Calu3 (cell line): ENCODE measurements around the gene FRS2. TPM values are rescaled to one million over a fixed set of nuclear protein-coding genes. Genes with fewer than 3 reads are reported as not detected.

Experiments
- BruUV-seq: library from RNA; stranded (reverse); fragments of 400-500 nt; replicated peaks from 2 replicates; lab custom pipeline; 2021; lab: Mats Ljungman, UMichigan
- CTCF ChIA-PET: fragments of 300-600 bp; sonication (Branson Sonifier 250); formaldehyde crosslinking; loops from one replicate; lab custom pipeline; 2022; ENCODE audit warnings: antibody characterized with exemption; lab: Charles Lee
- DNase-seq: peaks from one replicate; pipeline ENCODE4 v3.0.0; 2022
- H3K27ac Mint-ChIP-seq: one replicate; pipeline ENCODE4 v1.8.0; 2022; ENCODE audit warnings: mixed read lengths; ENCODE audit not compliant: unreplicated experiment
- H3K27me3 Mint-ChIP-seq: one replicate; pipeline ENCODE4 v1.8.0; 2022; ENCODE audit warnings: mixed read lengths; ENCODE audit not compliant: unreplicated experiment
- H3K36me3 Mint-ChIP-seq: one replicate; pipeline ENCODE4 v1.8.0; 2022; ENCODE audit warnings: mild to moderate bottlenecking, moderate library complexity, mixed read lengths; ENCODE audit not compliant: insufficient read depth, unreplicated experiment
- H3K4me1 Mint-ChIP-seq: one replicate; pipeline ENCODE4 v1.8.0; 2022; ENCODE audit warnings: mild to moderate bottlenecking, low read depth, mixed read lengths; ENCODE audit not compliant: unreplicated experiment
- H3K4me3 Mint-ChIP-seq: one replicate; pipeline ENCODE4 v1.8.0; 2022; ENCODE audit warnings: mild to moderate bottlenecking, low read depth, moderate library complexity, mixed read lengths; ENCODE audit not compliant: unreplicated experiment
- H3K9me3 Mint-ChIP-seq: one replicate; pipeline ENCODE4 v1.8.0; 2022; ENCODE audit warnings: low read depth, mixed read lengths; ENCODE audit not compliant: unreplicated experiment
- intact Hi-C: fragments of 100-400 bp; cut with micrococcal nuclease; formaldehyde crosslinking; loops from one replicate; pipeline ENCODE4 v1.10.0; 2022; ENCODE audit not compliant: unreplicated experiment
- total RNA-seq: library from RNA; stranded (reverse); gene quantifications from 2 replicates; pipeline ENCODE4 v1.2.3, GENCODE V29; 2022
- TF ChIP-seq, protein P1 (sequence below): fragments of 200-600 bp; IDR thresholded peaks from one replicate; pipeline ENCODE4 v1.8.0; 2022; ENCODE audit warnings: antibody characterized with exemption; ENCODE audit not compliant: unreplicated experiment

The FRS2 gene
- total RNA-seq, 1 experiment from 2014 or later: 27.5 TPM

DNA sequence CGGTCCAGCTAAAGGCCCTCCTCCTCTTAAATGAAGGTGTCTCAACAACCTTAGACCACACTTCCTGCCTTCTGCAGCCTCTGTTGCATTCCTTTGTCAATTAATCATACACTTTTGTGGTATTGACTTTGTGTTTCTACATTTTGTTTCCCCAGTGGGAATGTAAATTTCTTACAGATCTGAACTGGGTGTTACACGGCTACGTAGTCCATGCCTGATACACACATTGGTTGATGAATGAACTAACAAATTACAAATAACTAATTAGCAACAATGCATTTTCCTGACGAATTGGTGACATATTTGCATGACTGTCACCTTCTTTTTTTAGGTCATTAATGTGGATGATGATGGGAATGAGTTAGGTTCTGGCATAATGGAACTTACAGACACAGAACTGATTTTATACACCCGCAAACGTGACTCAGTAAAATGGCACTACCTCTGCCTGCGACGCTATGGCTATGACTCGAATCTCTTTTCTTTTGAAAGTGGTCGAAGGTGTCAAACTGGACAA is 99.9 kb downstream of the FRS2 start:
- Mint-ChIP-seq H3K36me3 (peaks cover 21% of the 10 kb centered on the region), H3K27me3 (no peaks in the 10 kb centered on the region), H3K4me1 (peaks cover 14% of the 10 kb centered on the region), H3K9me3 (no peaks in the 10 kb centered on the region), H3K4me3 (no peak overlapping the region), H3K27ac (no peak overlapping the region)
- TF ChIP-seq, protein P1, sequence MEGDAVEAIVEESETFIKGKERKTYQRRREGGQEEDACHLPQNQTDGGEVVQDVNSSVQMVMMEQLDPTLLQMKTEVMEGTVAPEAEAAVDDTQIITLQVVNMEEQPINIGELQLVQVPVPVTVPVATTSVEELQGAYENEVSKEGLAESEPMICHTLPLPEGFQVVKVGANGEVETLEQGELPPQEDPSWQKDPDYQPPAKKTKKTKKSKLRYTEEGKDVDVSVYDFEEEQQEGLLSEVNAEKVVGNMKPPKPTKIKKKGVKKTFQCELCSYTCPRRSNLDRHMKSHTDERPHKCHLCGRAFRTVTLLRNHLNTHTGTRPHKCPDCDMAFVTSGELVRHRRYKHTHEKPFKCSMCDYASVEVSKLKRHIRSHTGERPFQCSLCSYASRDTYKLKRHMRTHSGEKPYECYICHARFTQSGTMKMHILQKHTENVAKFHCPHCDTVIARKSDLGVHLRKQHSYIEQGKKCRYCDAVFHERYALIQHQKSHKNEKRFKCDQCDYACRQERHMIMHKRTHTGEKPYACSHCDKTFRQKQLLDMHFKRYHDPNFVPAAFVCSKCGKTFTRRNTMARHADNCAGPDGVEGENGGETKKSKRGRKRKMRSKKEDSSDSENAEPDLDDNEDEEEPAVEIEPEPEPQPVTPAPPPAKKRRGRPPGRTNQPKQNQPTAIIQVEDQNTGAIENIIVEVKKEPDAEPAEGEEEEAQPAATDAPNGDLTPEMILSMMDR: no peak
- intact Hi-C loops: loop anchor here (1.0 to 2.0 kb wide), 4 partner anchors 155 to 279 kb away; no protein-coding TSS in a partner anchor
- no TSS peak for BruUV-seq
- no peak for DNase-seq
- CTCF ChIA-PET: interaction anchor here (0.9 to 2.2 kb wide), 7 partner anchors 15 to 279 kb away, joined by 3 to 13 read pairs (median 4); partner anchors contain the start of genes CCT2 and FRS2

DNA sequence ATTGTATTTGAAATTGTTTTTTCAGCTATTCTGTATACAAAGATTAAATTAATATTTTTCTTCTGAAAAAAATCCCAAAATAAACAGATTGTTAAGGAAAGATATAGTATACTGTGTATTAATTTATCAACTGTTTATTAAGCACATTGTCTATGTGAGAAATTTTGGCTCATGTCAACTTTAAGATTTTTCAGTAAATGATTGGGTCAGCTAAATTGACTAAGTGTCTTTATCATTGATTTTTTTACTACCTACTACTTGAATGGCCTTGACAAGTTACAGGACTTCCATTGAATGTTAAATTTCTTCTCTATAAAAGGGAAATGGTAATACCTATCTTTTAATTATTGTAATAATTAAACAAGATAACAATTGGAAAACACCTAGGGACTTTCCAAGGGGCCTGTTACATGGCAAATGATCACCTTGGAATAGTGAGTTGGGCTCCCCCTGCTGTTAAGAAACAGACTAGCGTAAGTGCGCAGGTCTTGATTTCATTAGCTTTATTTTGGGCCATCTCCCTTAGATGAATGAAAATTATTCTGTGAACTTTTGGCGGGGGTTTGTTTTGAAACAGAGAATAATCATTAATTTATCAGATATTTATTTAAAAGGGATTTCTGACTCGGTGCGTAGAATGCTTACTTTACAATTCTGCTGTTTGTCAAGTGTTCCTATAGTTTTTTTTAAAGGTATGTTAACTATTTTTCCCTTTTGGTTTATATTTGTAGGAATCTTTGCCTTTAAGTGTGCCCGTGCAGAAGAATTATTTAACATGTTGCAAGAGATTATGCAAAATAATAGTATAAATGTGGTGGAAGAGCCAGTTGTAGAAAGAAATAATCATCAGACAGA is 100.6 kb downstream of the FRS2 start:
- CTCF ChIA-PET: interaction anchor here (0.5 to 2.2 kb wide), 12 partner anchors 8 to 280 kb away, joined by 3 to 13 read pairs (median 4); partner anchors contain the start of genes CCT2 and FRS2
- intact Hi-C loops: loop anchor here (1.0 to 2.0 kb wide), 5 partner anchors 99 to 280 kb away; no protein-coding TSS in a partner anchor
- Mint-ChIP-seq H3K27me3 (no peaks in the 10 kb centered on the region), H3K9me3 (no peaks in the 10 kb centered on the region), H3K4me3 (no peak overlapping the region), H3K4me1 (peaks cover 14% of the 10 kb centered on the region), H3K27ac (no peak overlapping the region), H3K36me3 (peaks cover 24% of the 10 kb centered on the region)
- DNase-seq: peak; percentile 68
- TF ChIP-seq, protein P1: peak; percentile 57
- no TSS peak for BruUV-seq

DNA sequence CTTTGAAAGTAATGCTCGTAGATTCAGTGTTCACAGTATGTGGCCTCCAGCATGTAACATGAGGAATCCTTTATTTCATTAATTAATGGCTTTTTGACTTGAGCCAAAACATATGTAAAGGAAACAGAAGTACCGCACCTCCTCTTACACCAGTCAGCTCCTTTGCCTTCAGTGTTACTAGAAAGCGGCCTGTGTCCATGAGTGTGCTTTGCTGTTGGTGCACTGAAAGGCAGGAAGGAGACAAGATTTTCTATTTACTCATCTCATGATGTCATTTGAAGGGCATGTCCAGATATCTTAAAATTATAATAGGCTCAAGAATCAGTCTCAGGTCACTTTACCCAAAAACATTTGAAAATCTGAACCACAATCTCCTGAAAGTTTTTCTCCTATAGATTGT is 105.2 kb downstream of the FRS2 start:
- H3K36me3 Mint-ChIP-seq: peaks cover 26% of the 10 kb centered on the region
- H3K9me3 Mint-ChIP-seq: no peaks in the 10 kb centered on the region
- H3K27ac Mint-ChIP-seq: no peak overlapping the region
- no peak for DNase-seq
- H3K4me3 Mint-ChIP-seq: no peak overlapping the region
- no peaks in the 10 kb centered on the region for H3K27me3 Mint-ChIP-seq
- CTCF ChIA-PET: interaction anchor here (1.7 kb wide), 1 partner anchor 105 kb away, joined by 8 read pairs; the partner anchor contains the start of gene FRS2
- H3K4me1 Mint-ChIP-seq: peaks cover 4% of the 10 kb centered on the region
- TF ChIP-seq, protein P1: no peak
- BruUV-seq: no TSS peak
- intact Hi-C loops: no loop called here

DNA sequence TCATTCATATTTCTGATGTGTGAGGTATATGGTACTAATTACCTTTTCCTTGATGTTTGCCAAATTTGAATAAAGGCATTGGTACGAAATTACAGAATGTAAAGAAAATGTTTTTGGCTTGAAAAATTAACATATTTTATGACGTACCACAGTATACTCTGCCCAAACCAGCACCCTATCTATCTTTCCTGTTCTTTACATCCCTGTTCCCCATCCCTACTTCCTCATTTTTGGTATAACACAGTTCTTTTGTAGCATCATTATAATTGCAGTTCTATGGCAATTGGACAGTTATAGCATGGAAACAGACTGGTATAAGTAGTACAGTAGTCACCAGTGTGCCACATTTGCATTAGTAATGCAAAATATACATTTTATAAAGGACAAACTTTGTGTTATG is 108.1 kb downstream of the FRS2 start:
- intact Hi-C loops: no loop called here
- BruUV-seq: no TSS peak
- Mint-ChIP-seq H3K36me3 (peaks cover 18% of the 10 kb centered on the region), H3K27ac (no peak overlapping the region), H3K4me3 (no peak overlapping the region), H3K4me1 (peaks cover 10% of the 10 kb centered on the region), H3K27me3 (no peaks in the 10 kb centered on the region), H3K9me3 (no peaks in the 10 kb centered on the region)
- TF ChIP-seq, protein P1: no peak
- no peak for DNase-seq
- CTCF ChIA-PET: no interaction called here
